ENCODE results near the gene NR1D2. TPM values are rescaled to one million over a fixed set of nuclear protein-coding genes. Genes with fewer than 3 reads are reported as not detected.
A peak's percentile ranks its signal among the peaks of the same experiment; 100 is the strongest.

NR1D2 gene
- total RNA-seq, 1 experiment from 2014 or later = 8.7 TPM

DNA sequence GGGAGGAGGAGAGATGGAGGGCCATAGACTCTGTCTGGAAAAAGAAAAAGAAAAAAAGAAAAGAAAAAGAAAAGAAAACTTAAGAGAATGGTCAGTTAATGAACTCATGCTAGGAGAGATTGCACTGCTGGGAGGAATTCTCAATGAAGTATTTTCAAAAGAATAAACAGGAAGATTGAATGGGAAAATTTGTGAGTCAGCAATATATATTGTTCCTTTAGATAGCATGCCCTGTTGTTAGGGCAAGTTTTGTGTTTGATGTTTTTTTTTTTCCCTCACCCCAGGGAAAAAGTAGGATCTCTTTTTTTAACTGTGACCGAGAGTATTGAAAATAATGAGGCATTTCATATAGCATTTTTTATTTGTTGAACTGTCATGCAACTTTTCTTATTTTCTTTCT lies 7.8 kb upstream of the NR1D2 start:
- H3K27me3 ChIP-seq (replicated peaks; ENCODE audit: insufficient read depth, low read depth, low read length, poor library complexity) = no peaks in the 10 kb centered on the region
- intact Hi-C loops (cut with micrococcal nuclease; ENCODE audit: unreplicated experiment) = no loop called here
- DNase-seq (ENCODE audit: low spot score) = no peak
- ChIA-PET POLR2A (ENCODE audit: low non-redundant PET) (no interaction called here), CTCF (no interaction called here)
- H3K4me3 ChIP-seq (ENCODE audit: low read depth, low read length, poor library complexity, severe bottlenecking) = no peak overlapping the region
- no peaks in the 10 kb centered on the region for H3K4me1 ChIP-seq (ENCODE audit: insufficient read depth, low read length, poor library complexity, severe bottlenecking)
- no TSS peak for BruUV-seq (replicated peaks)
- no peaks in the 10 kb centered on the region for H3K36me3 ChIP-seq (ENCODE audit: insufficient read depth, low read length, poor library complexity, severe bottlenecking)
- no peak overlapping the region for H3K27ac ChIP-seq (ENCODE audit: low read depth, low read length, poor library complexity, severe bottlenecking)
- TF ChIP-seq EZH2 (IDR thresholded peaks at IDR 0.05; ENCODE audit: borderline replicate concordance, low read depth, low read length, poor library complexity, severe bottlenecking) = no peak
- TF ChIP-seq, protein P1, sequence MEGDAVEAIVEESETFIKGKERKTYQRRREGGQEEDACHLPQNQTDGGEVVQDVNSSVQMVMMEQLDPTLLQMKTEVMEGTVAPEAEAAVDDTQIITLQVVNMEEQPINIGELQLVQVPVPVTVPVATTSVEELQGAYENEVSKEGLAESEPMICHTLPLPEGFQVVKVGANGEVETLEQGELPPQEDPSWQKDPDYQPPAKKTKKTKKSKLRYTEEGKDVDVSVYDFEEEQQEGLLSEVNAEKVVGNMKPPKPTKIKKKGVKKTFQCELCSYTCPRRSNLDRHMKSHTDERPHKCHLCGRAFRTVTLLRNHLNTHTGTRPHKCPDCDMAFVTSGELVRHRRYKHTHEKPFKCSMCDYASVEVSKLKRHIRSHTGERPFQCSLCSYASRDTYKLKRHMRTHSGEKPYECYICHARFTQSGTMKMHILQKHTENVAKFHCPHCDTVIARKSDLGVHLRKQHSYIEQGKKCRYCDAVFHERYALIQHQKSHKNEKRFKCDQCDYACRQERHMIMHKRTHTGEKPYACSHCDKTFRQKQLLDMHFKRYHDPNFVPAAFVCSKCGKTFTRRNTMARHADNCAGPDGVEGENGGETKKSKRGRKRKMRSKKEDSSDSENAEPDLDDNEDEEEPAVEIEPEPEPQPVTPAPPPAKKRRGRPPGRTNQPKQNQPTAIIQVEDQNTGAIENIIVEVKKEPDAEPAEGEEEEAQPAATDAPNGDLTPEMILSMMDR (conservative IDR thresholded peaks at IDR 0.05; ENCODE audit: low read depth, low read length) = no peak
- no peaks in the 10 kb centered on the region for H3K9me3 ChIP-seq (ENCODE audit: low read depth, low read length, poor library complexity, severe bottlenecking)

DNA sequence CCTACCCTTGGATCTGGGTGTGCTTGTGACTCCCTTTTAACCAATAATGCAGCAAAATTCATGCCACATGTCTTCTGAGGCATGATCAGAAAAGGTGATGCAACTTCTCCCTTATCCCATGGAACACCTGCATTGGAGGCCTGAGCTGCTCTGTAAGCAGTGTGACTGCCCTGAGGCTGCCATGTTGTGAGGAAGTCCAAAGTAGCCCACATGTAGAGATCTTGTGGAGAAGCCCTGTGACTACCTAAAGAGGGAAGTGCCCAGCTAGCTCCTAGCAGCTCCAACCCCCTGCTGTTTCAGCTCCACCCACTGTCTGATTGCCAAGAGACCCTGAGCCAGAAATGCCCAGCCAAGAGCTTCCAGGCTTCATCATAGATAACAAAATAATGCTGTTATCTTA lies 6.4 kb upstream of the NR1D2 start:
- Histone ChIP-seq H3K36me3 (ENCODE audit: insufficient read depth, low read length, poor library complexity, severe bottlenecking) (no peaks in the 10 kb centered on the region), H3K27ac (ENCODE audit: low read depth, low read length, poor library complexity, severe bottlenecking) (no peak overlapping the region), H3K4me3 (ENCODE audit: low read depth, low read length, poor library complexity, severe bottlenecking) (no peak overlapping the region), H3K4me1 (ENCODE audit: insufficient read depth, low read length, poor library complexity, severe bottlenecking) (no peaks in the 10 kb centered on the region), H3K9me3 (ENCODE audit: low read depth, low read length, poor library complexity, severe bottlenecking) (no peaks in the 10 kb centered on the region), H3K27me3 (replicated peaks; ENCODE audit: insufficient read depth, low read depth, low read length, poor library complexity) (no peaks in the 10 kb centered on the region)
- ChIA-PET POLR2A (ENCODE audit: low non-redundant PET) (no interaction called here), CTCF (no interaction called here)
- DNase-seq (ENCODE audit: low spot score) = peak; percentile 38
- TF ChIP-seq EZH2 (IDR thresholded peaks at IDR 0.05; ENCODE audit: borderline replicate concordance, low read depth, low read length, poor library complexity, severe bottlenecking) = no peak
- TF ChIP-seq, protein P1 (conservative IDR thresholded peaks at IDR 0.05; ENCODE audit: low read depth, low read length) = no peak
- intact Hi-C loops (cut with micrococcal nuclease; ENCODE audit: unreplicated experiment) = no loop called here
- BruUV-seq (replicated peaks) = no TSS peak

DNA sequence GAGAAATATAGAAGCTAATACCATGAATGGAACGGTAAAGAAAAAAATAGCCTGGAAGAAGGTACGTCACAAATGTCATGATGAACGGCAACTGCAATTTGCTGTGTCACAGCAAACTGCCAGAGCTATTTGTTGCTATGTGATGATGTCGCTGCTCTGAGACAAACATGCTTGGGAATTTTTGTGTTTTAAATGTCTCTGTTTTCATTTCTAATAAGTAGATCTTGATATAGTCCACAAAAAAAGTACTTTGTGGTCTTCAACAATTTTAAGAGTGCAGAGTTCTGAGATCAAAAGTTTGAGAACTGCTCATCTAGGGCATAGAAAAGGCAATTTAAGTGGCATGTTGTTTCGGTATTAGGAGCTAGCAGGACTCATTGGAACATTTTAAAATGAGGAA lies 4.3 kb upstream of the NR1D2 start:
- TF ChIP-seq, protein P1 (conservative IDR thresholded peaks at IDR 0.05; ENCODE audit: low read depth, low read length) = no peak
- TF ChIP-seq EZH2 (IDR thresholded peaks at IDR 0.05; ENCODE audit: borderline replicate concordance, low read depth, low read length, poor library complexity, severe bottlenecking) = no peak
- ChIA-PET CTCF (no interaction called here), POLR2A (ENCODE audit: low non-redundant PET) (no interaction called here)
- H3K4me3 ChIP-seq (ENCODE audit: low read depth, low read length, poor library complexity, severe bottlenecking) = no peak overlapping the region
- H3K36me3 ChIP-seq (ENCODE audit: insufficient read depth, low read length, poor library complexity, severe bottlenecking) = no peaks in the 10 kb centered on the region
- H3K27ac ChIP-seq (ENCODE audit: low read depth, low read length, poor library complexity, severe bottlenecking) = no peak overlapping the region
- no peaks in the 10 kb centered on the region for H3K9me3 ChIP-seq (ENCODE audit: low read depth, low read length, poor library complexity, severe bottlenecking)
- H3K27me3 ChIP-seq (replicated peaks; ENCODE audit: insufficient read depth, low read depth, low read length, poor library complexity) = no peaks in the 10 kb centered on the region
- DNase-seq (ENCODE audit: low spot score) = no peak
- no peaks in the 10 kb centered on the region for H3K4me1 ChIP-seq (ENCODE audit: insufficient read depth, low read length, poor library complexity, severe bottlenecking)
- no TSS peak for BruUV-seq (replicated peaks)
- intact Hi-C loops (cut with micrococcal nuclease; ENCODE audit: unreplicated experiment) = no loop called here

Measured in A673 (cell line).